ENCODE measurements around the gene ANXA6.

ANXA6 gene

GRCh38 chr5:151164687-151165392 lies 7.3 kb upstream of the ANXA6 start:
- no peak overlapping the region for H3K27ac ChIP-seq (ENCODE audit: low read length)
- H3K9ac ChIP-seq (ENCODE audit: low read length in 2 of 2): no peak overlapping the region
- H3K27me3 ChIP-seq (ENCODE audit: control insufficient read depth in 1 of 2, insufficient read depth in 2 of 2, low read length in 2 of 2): no peaks in the 10 kb centered on the region
- no peak overlapping the region for H3K4me3 ChIP-seq (ENCODE audit: low read length in 2 of 2)
- H3K36me3 ChIP-seq (ENCODE audit: control insufficient read depth in 2 of 2, insufficient read depth in 2 of 2, low read length in 2 of 2): no peaks in the 10 kb centered on the region
- no peaks in the 10 kb centered on the region for H3K9me3 ChIP-seq (ENCODE audit: control insufficient read depth in 2 of 2, low read length in 2 of 2)
- H3K4me1 ChIP-seq (ENCODE audit: control insufficient read depth, insufficient read depth, low read length): peaks cover 21% of the 10 kb centered on the region

GRCh38 chr5:151162776-151163175 lies 5.2 kb upstream of the ANXA6 start:
- Histone ChIP-seq H3K27ac (ENCODE audit: low read length) (no peak overlapping the region), H3K9ac (ENCODE audit: low read length in 2 of 2) (no peak overlapping the region)

GRCh38 chr5:151159649-151160373 lies 2.2 kb upstream of the ANXA6 start:
- H3K36me3 ChIP-seq (ENCODE audit: control insufficient read depth in 2 of 2, insufficient read depth in 2 of 2, low read length in 2 of 2): no peaks in the 10 kb centered on the region
- H3K27ac ChIP-seq (ENCODE audit: low read length): no peak overlapping the region
- no peaks in the 10 kb centered on the region for H3K27me3 ChIP-seq (ENCODE audit: control insufficient read depth in 1 of 2, insufficient read depth in 2 of 2, low read length in 2 of 2)
- peaks cover 42% of the 10 kb centered on the region for H3K4me1 ChIP-seq (ENCODE audit: control insufficient read depth, insufficient read depth, low read length)
- no peak overlapping the region for H3K4me3 ChIP-seq (ENCODE audit: low read length in 2 of 2)
- no peak overlapping the region for H3K9ac ChIP-seq (ENCODE audit: low read length in 2 of 2)
- no peaks in the 10 kb centered on the region for H3K9me3 ChIP-seq (ENCODE audit: control insufficient read depth in 2 of 2, low read length in 2 of 2)

More at GRCh38 chr5:151162776-151163175, 5.2 kb upstream of the ANXA6 start:
- Histone ChIP-seq H3K9me3 (ENCODE audit: control insufficient read depth in 2 of 2, low read length in 2 of 2) (no peaks in the 10 kb centered on the region), H3K27me3 (ENCODE audit: control insufficient read depth in 1 of 2, insufficient read depth in 2 of 2, low read length in 2 of 2) (no peaks in the 10 kb centered on the region), H3K4me1 (ENCODE audit: control insufficient read depth, insufficient read depth, low read length) (peaks cover 23% of the 10 kb centered on the region), H3K36me3 (ENCODE audit: control insufficient read depth in 2 of 2, insufficient read depth in 2 of 2, low read length in 2 of 2) (no peaks in the 10 kb centered on the region), H3K4me3 (ENCODE audit: low read length in 2 of 2) (no peak overlapping the region)

GRCh38 chr5:151158287-151158661 lies 695 bp upstream of the ANXA6 start:
- no peaks in the 10 kb centered on the region for H3K27me3 ChIP-seq (ENCODE audit: control insufficient read depth in 1 of 2, insufficient read depth in 2 of 2, low read length in 2 of 2)

GRCh38 chr5:151156507-151157420 lies 815 bp downstream of the ANXA6 start:
- H3K9ac ChIP-seq (ENCODE audit: low read length in 2 of 2): peak overlapping the region; percentile 90 to 91
- no peaks in the 10 kb centered on the region for H3K9me3 ChIP-seq (ENCODE audit: control insufficient read depth in 2 of 2, low read length in 2 of 2)
- peak overlapping the region; percentile 91 for H3K27ac ChIP-seq (ENCODE audit: low read length)
- H3K4me3 ChIP-seq (ENCODE audit: low read length in 2 of 2): peak overlapping the region; percentile 90 to 95
- H3K36me3 ChIP-seq (ENCODE audit: control insufficient read depth in 2 of 2, insufficient read depth in 2 of 2, low read length in 2 of 2): peaks cover 0 to 2% of the 10 kb centered on the region in 2 donors
- no peaks in the 10 kb centered on the region for H3K27me3 ChIP-seq (ENCODE audit: control insufficient read depth in 1 of 2, insufficient read depth in 2 of 2, low read length in 2 of 2)
- peaks cover 48% of the 10 kb centered on the region for H3K4me1 ChIP-seq (ENCODE audit: control insufficient read depth, insufficient read depth, low read length)

More at GRCh38 chr5:151158287-151158661, 695 bp upstream of the ANXA6 start:
- H3K9me3 ChIP-seq (ENCODE audit: control insufficient read depth in 2 of 2, low read length in 2 of 2): no peaks in the 10 kb centered on the region
- peak overlapping the region; percentile 90 to 95 for H3K4me3 ChIP-seq (ENCODE audit: low read length in 2 of 2)
- H3K4me1 ChIP-seq (ENCODE audit: control insufficient read depth, insufficient read depth, low read length): peaks cover 44% of the 10 kb centered on the region
- peak overlapping the region; percentile 91 for H3K27ac ChIP-seq (ENCODE audit: low read length)
- H3K9ac ChIP-seq (ENCODE audit: low read length in 2 of 2): peak overlapping the region; percentile 90 to 91
- H3K36me3 ChIP-seq (ENCODE audit: control insufficient read depth in 2 of 2, insufficient read depth in 2 of 2, low read length in 2 of 2): peaks cover 0 to 2% of the 10 kb centered on the region in 2 donors

GRCh38 chr5:151155775-151156506 lies 1.6 kb downstream of the ANXA6 start:
- peaks cover 0 to 2% of the 10 kb centered on the region in 2 donors for H3K36me3 ChIP-seq (ENCODE audit: control insufficient read depth in 2 of 2, insufficient read depth in 2 of 2, low read length in 2 of 2)
- H3K27ac ChIP-seq (ENCODE audit: low read length): peak overlapping the region; percentile 91
- peak overlapping the region; percentile 90 to 91 for H3K9ac ChIP-seq (ENCODE audit: low read length in 2 of 2)
- peak overlapping the region; percentile 90 to 95 for H3K4me3 ChIP-seq (ENCODE audit: low read length in 2 of 2)
- no peaks in the 10 kb centered on the region for H3K27me3 ChIP-seq (ENCODE audit: control insufficient read depth in 1 of 2, insufficient read depth in 2 of 2, low read length in 2 of 2)
- peaks cover 56% of the 10 kb centered on the region for H3K4me1 ChIP-seq (ENCODE audit: control insufficient read depth, insufficient read depth, low read length)
- no peaks in the 10 kb centered on the region for H3K9me3 ChIP-seq (ENCODE audit: control insufficient read depth in 2 of 2, low read length in 2 of 2)

GRCh38 chr5:151154931-151155774 lies 2.4 kb downstream of the ANXA6 start:
- Histone ChIP-seq H3K4me3 (ENCODE audit: low read length in 2 of 2) (peak overlapping the region; percentile 90 to 95), H3K4me1 (ENCODE audit: control insufficient read depth, insufficient read depth, low read length) (peaks cover 64% of the 10 kb centered on the region), H3K36me3 (ENCODE audit: control insufficient read depth in 2 of 2, insufficient read depth in 2 of 2, low read length in 2 of 2) (peaks cover 0 to 4% of the 10 kb centered on the region in 2 donors), H3K9me3 (ENCODE audit: control insufficient read depth in 2 of 2, low read length in 2 of 2) (no peaks in the 10 kb centered on the region), H3K27me3 (ENCODE audit: control insufficient read depth in 1 of 2, insufficient read depth in 2 of 2, low read length in 2 of 2) (no peaks in the 10 kb centered on the region), H3K9ac (ENCODE audit: low read length in 2 of 2) (peak overlapping the region; percentile 90 to 91), H3K27ac (ENCODE audit: low read length) (peak overlapping the region; percentile 91)

GRCh38 chr5:151153766-151154272 lies 3.8 kb downstream of the ANXA6 start:
- Histone ChIP-seq H3K9ac (ENCODE audit: low read length in 2 of 2) (no peak overlapping the region), H3K9me3 (ENCODE audit: control insufficient read depth in 2 of 2, low read length in 2 of 2) (no peaks in the 10 kb centered on the region), H3K4me1 (ENCODE audit: control insufficient read depth, insufficient read depth, low read length) (peaks cover 70% of the 10 kb centered on the region), H3K27ac (ENCODE audit: low read length) (peak overlapping the region; percentile 55), H3K4me3 (ENCODE audit: low read length in 2 of 2) (no peak overlapping the region), H3K27me3 (ENCODE audit: control insufficient read depth in 1 of 2, insufficient read depth in 2 of 2, low read length in 2 of 2) (no peaks in the 10 kb centered on the region), H3K36me3 (ENCODE audit: control insufficient read depth in 2 of 2, insufficient read depth in 2 of 2, low read length in 2 of 2) (peaks cover 0 to 4% of the 10 kb centered on the region in 2 donors)

GRCh38 chr5:151153300-151153699 lies 4.3 kb downstream of the ANXA6 start:
- Histone ChIP-seq H3K4me3 (ENCODE audit: low read length in 2 of 2) (no peak overlapping the region), H3K9me3 (ENCODE audit: control insufficient read depth in 2 of 2, low read length in 2 of 2) (no peaks in the 10 kb centered on the region), H3K9ac (ENCODE audit: low read length in 2 of 2) (no peak overlapping the region), H3K36me3 (ENCODE audit: control insufficient read depth in 2 of 2, insufficient read depth in 2 of 2, low read length in 2 of 2) (peaks cover 0 to 4% of the 10 kb centered on the region in 2 donors), H3K27ac (ENCODE audit: low read length) (peak overlapping the region; percentile 55), H3K27me3 (ENCODE audit: control insufficient read depth in 1 of 2, insufficient read depth in 2 of 2, low read length in 2 of 2) (no peaks in the 10 kb centered on the region), H3K4me1 (ENCODE audit: control insufficient read depth, insufficient read depth, low read length) (peaks cover 66% of the 10 kb centered on the region)
